ENCODE measurements around the gene CACHD1.

DNA sequence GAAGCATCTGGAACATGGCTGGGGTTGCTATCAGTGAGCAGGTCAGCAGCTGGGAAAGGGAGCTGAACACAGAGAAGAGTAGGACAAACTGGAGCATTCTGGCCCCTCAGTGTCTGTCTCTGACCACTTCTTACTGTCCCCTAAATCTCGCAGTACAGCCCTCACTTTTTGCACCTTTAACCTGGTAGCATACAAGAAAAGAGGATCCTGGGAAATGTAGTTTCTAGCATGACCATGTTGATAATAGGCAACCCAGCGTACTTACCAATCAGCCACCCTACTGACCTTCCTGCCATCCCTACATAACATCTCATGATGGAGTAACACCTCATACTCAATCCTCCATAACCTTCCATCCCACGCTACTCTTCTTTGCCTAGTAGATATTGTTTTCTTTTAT lies 175.8 kb downstream of the CACHD1 start:
- no peak for TF ChIP-seq POLR2A (IDR thresholded peaks at IDR 0.05)
- TF ChIP-seq POLR2AphosphoS5 (IDR thresholded peaks at IDR 0.05), result no peak
